HepG2 (cell line): ENCODE results near the gene HSD3B7. TPM values are rescaled to one million over a fixed set of nuclear protein-coding genes. Genes with fewer than 3 reads are reported as not detected.

ENCODE experiments used
- BCL6 ChIP-seq: IDR thresholded peaks from 2 replicates; pipeline ENCODE4 v1.6.1; 2016; ENCODE audit warnings: missing genetic modification reagents, missing compliant biosample characterization
- FOXC1 ChIP-seq: sonication (generic); formaldehyde crosslinking; IDR thresholded peaks from 2 replicates; pipeline ENCODE4 v1.8.0; 2022; ENCODE audit warnings: mild to moderate bottlenecking, missing genetic modification reagents, borderline replicate concordance
- GMEB1 ChIP-seq: sonication (generic); formaldehyde crosslinking; IDR thresholded peaks from 2 replicates; pipeline ENCODE4 v1.5.1; 2020; ENCODE audit warnings: missing genetic modification reagents, mild to moderate bottlenecking, borderline replicate concordance
- HOXA7 ChIP-seq: sonication (generic); formaldehyde crosslinking; IDR thresholded peaks from 2 replicates; pipeline ENCODE4 v1.8.1; 2022; ENCODE audit warnings: mild to moderate bottlenecking, missing genetic modification reagents, moderate library complexity
- NFYC ChIP-seq: IDR thresholded peaks from 2 replicates; pipeline ENCODE4 v1.6.1; 2016; ENCODE audit warnings: missing genetic modification reagents, missing compliant biosample characterization
- NR2F1 ChIP-seq, 2 experiments: fragments of 450-650 bp in 1 of 2; formaldehyde crosslinking in 1 of 2; IDR thresholded peaks; 2 replicates each; pipeline versions ENCODE4 v1.5.0 to v1.6.1; 2016 to 2020; ENCODE audit warnings: mild to moderate bottlenecking in 1 of 2, missing compliant biosample characterization in 1 of 2, missing genetic modification reagents in 1 of 2, moderate library complexity in 1 of 2
- NR2F6 ChIP-seq, 2 experiments: IDR thresholded peaks; 2 replicates each; pipeline ENCODE4 v1.6.1; 2016; ENCODE audit warnings: antibody characterized with exemption in 1 of 2, mild to moderate bottlenecking in 1 of 2
- RFXANK ChIP-seq: IDR thresholded peaks from 2 replicates; pipeline ENCODE4 v1.6.1; 2016
- TFE3 ChIP-seq: IDR thresholded peaks from 2 replicates; pipeline ENCODE4 v1.6.1; 2016
- ZEB1 ChIP-seq: IDR thresholded peaks from 2 replicates; pipeline ENCODE4 v1.6.1; 2012; ENCODE audit warnings: mild to moderate bottlenecking, low read depth, inconsistent platforms; ENCODE audit not compliant: insufficient replicate concordance
- ZFP37 ChIP-seq: sonication (generic); formaldehyde crosslinking; IDR thresholded peaks from 2 replicates; pipeline ENCODE4 v1.4.0; 2020; ENCODE audit warnings: missing genetic modification reagents, borderline replicate concordance
- ZFX ChIP-seq: sonication (generic); formaldehyde crosslinking; IDR thresholded peaks from 2 replicates; pipeline ENCODE4 v1.4.0; 2020; ENCODE audit warnings: mild to moderate bottlenecking, low read depth, missing genetic modification reagents, moderate library complexity
- ZNF235 ChIP-seq: sonication (generic); formaldehyde crosslinking; IDR thresholded peaks from 2 replicates; pipeline ENCODE4 v1.8.1; 2023; ENCODE audit warnings: mild to moderate bottlenecking, missing genetic modification reagents, borderline replicate concordance
- ZNF580 ChIP-seq: IDR thresholded peaks from 2 replicates; pipeline ENCODE4 v1.6.1; 2016; ENCODE audit warnings: low read depth, borderline replicate concordance
- ZNF609 ChIP-seq: sonication (generic); formaldehyde crosslinking; IDR thresholded peaks from 2 replicates; pipeline ENCODE4 v1.4.0; 2020; ENCODE audit warnings: mild to moderate bottlenecking, missing genetic modification reagents, borderline replicate concordance
- ZNF710 ChIP-seq: sonication (generic); formaldehyde crosslinking; IDR thresholded peaks from 2 replicates; pipeline ENCODE4 v1.5.0; 2020; ENCODE audit warnings: mild to moderate bottlenecking, missing genetic modification reagents, borderline replicate concordance
- polyA plus RNA-seq, 8 experiments: library from polyadenylated mRNA; depleted of rRNA in 3 of 8; stranded (reverse) in 7 of 8; unstranded in 1 of 8; fragments of >200 nt; fragmentation: Illumina TruSeq in 4 of 8; extraction: Trizol in 4 of 8; gene quantifications; 2 replicates each; pipeline versions ENCODE4 v1.2.1 to v1.2.3, GENCODE V29; 2011 to 2016; ENCODE audit warnings: low read depth in 4 of 8, missing spikeins in 1 of 8, mixed read lengths in 1 of 8; ENCODE audit not compliant: insufficient read depth in 1 of 8
- total RNA-seq, 5 experiments: library from RNA; depleted of rRNA; stranded (reverse); fragments of >200 nt; fragmentation: Illumina TruSeq; extraction: Trizol; gene quantifications; 2 replicates each; pipeline ENCODE4 v1.2.3, GENCODE V29; 2016; ENCODE audit warnings: low read depth in 1 of 5

Gene HSD3B7
- total and polyA plus RNA-seq, 2 of the 13 experiments (the other 11 are each of a cell fraction or from before 2014, with no cell fraction given), result 32.9 to 69.7 TPM

- no peak; the same call in 1 of the 2 replicates for TF ChIP-seq ZFX
- TF ChIP-seq BCL6, result peak; percentile 52
- peak in 1 of 2 experiments; percentile 1; a peak in 1 of 4 replicates for TF ChIP-seq NR2F1 (CRISPR knock-in tag; IDR thresholded peaks at IDR 0.05)
- peak; percentile 61; the same call in 1 of the 2 replicates for TF ChIP-seq ZNF580
- no peak for TF ChIP-seq ZEB1
- 0 out of 2 replicates have a peak, but pooled peaks have one; percentile 12 for TF ChIP-seq NFYC (CRISPR knock-in tag)
- TF ChIP-seq GMEB1, result peak; percentile 89
- peak; percentile 68; the same call in 1 of the 2 replicates for TF ChIP-seq RFXANK (CRISPR knock-in tag)
- TF ChIP-seq FOXC1 (CRISPR knock-in tag), result peak; percentile 94
- peak; percentile 8; the same call in 1 of the 2 replicates for TF ChIP-seq ZNF710 (CRISPR knock-in tag)
- TF ChIP-seq HOXA7 (CRISPR knock-in tag), result 0 out of 2 replicates have a peak, but pooled peaks have one; percentile 45
- no peak for TF ChIP-seq NR2F6 (IDR thresholded peaks at IDR 0.05)
- TF ChIP-seq NR2F6 (CRISPR knock-in tag; IDR thresholded peaks at IDR 0.05), result peak; percentile 41; the same call in 1 of the 2 replicates
- TF ChIP-seq ZFP37, result peak; percentile 69; the same call in 1 of the 2 replicates
- no peak for TF ChIP-seq ZNF609
- TF ChIP-seq ZNF235 (CRISPR knock-in tag), result no peak
- peak; percentile 90 for TF ChIP-seq TFE3
Measured at GRCh38 chr16:31032736-31033708, 48.0 kb downstream of the HSD3B7 start, which contains the start of gene STX4 (continued).
